Activated CD4-positive, alpha-beta T cell treated with anti-CD3 and anti-CD28 coated beads, Interleukin-2, amount 50 U/mL, for 24 hours (primary cell): ENCODE results near the gene TESK2.
A peak's percentile ranks its signal among the peaks of the same experiment; 100 is the strongest.
"Not testable (repeated sequence)": the region's sequence is repeated elsewhere in the genome, so short reads cannot be mapped to it uniquely, and the experiment has no call there.

Experiments
- DNase-seq, 2 donors: peaks; one replicate each; pipeline ENCODE4 v3.0.0-alpha.2; 2020; ENCODE audit warnings: low read depth in 1 of 2, low spot score in 1 of 2

The TESK2 gene

DNA sequence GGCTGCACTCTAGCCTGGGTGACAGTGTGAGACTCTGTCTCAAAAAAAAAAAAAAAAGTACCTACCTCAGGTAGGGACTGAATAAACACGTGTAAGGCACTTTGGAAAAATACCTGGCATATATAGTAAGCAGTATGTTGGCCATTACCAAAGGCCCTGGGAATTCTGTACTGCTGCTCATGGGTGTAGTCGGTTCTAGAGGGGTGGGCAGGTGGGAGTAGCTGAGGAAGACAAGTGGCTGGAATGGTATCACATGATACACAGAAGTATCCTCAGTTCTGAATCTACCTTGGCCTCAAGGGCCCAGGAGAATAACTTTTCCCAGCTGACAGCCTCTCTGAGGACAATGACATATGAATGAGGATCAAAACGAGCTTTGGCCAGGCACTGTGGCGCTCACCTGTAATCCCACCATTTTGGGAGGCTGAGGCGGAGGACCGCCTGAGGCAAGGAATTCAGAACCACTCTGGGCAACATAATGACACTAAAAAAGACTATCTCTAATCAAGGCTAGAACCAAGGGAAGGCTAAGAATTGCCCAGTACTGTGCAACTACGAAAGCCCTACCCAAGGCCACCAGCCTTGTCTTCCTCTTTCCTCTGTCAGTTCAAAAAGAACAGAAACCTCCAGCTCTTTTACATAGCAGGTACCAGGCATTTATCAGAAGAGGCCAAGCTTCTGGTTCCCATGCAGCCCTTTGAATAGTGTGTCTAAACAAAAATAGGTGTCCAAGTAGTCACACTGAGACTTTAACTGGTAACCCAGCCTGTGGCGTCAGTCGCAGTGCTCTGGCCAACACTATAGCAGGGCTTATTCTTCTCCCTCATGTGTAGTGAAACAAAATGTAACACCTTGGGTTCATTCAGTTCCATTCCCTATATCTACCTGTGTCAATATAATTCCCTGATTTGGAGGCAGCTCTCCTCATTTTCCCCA lies 19.3 kb upstream of the TESK2 start:
- DNase-seq = no peak

DNA sequence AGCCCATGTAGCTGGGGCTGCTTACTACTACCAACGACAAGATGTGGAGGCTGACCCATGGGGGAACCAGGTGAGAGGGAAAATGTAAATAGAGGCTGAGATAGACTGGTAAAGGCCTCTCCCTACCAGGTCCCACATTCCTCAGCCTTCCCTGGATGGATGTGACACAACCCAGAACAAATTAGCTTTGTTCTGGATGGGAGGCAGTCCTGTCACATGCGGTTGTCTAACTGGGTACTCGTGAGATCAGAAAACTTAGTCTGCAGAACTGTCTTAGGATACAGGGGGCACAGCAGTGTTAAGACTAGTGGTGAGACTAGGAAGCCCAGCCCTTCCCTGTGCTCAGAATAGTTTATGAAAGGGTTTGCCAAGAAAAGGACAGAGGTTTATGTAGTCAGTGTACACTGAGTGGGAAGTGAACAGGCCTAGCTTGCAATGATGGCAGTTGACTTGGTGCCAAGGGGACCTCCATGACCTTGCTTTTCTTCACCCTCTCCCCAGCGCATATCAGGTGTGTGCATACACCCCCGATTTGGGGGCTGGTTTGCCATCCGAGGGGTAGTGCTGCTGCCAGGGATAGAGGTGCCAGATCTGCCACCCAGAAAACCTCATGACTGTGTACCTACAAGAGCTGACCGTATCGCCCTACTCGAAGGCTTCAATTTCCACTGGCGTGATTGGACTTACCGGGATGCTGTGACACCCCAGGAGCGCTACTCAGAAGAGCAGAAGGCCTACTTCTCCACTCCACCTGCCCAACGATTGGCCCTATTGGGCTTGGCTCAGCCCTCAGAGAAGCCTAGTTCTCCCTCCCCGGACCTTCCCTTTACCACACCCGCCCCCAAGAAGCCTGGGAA lies 17.6 kb upstream of the TESK2 start:
- no peak for DNase-seq

DNA sequence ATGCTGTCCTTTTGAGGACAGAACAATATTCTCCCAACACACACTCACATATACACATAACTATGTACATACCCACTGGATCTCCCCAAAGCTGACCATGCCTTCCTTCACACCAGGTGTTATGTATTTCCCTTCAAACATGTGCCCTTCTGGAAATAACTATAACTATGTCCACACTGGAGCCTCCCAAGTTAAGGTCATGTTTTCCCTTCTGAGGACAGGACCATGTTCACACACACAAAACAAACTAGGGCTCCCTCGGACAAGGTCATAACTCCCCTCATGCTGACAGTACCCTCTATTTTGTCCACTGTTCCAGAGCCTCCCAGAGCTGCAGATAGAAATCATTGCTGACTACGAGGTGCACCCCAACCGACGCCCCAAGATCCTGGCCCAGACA lies 16.9 kb upstream of the TESK2 start:
- DNase-seq = no peak

DNA sequence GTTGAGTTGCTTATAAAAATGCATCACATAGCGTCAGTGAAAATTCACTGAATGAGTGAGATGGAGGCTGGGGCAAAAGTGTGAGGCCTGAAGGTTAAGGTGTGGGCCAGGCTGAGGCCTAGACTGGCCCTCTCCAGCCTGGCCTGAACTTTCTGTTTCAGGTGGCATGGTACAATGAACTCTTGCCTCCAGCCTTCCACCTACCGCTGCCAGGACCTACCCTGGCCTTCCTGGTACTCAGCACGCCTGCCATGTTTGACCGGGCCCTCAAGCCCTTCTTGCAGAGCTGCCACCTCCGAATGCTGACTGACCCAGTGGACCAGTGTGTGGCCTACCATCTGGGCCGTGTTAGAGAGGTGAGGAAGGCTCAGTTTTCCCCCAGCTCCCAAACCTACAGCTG lies 16.2 kb upstream of the TESK2 start:
- DNase-seq = no peak

DNA sequence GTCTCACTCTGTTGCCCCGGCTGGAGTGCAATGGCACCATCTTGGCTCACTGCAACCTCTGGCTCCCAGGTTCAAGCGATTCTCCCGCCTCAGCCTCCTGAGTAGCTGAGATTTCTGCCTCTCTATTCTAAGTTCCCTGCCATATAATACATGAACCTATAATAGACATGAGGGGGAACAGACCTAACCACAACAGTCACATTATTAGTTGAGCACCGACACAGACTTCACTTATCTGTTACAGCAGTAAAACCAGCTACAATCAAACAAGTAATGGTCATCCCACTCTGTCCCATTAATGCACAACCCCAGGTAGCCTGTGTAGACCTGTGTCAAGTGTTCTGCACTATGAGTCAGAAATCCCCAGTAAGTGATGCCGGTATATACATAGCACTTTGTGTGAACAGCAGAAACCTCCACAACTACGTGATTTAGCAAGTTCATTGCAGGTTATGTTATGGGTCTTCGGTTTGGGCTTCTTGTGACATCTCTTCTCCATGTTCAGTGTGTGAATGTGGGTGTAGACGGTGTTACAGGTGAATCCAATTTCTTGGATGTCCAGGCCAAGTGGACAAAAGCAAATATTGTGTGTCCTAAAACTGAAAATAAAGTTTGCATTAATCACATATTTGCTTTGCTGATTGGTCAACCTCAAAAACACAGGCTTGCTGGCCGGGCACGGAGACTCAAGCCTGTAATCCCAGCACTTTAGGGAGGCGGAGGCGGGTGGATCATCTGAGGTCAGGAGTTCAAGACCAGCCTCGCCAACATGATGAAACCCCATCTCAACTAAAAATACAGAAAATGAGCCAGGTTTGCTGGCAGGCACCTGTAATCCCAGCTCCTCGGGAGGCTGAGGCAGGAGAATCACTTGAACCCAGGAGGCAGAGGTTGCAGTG lies 12.7 kb upstream of the TESK2 start:
- DNase-seq = no peak

DNA sequence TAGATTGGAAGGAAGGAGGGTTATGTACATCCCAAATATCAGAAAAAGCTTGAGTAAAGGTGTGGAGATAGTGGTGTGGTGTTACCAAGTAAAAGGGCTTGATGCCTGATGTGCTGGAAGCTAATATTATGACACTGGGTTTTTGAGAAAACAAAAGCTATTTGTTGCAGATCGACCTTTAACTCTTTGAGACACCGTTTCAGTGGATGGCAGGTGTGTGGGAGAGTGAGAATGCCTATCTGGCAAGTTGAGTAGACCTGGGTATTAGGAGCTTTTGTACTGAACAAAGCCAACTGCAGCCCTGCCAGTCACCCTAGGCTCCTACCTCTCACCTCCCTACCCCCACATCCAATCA lies 10.5 kb upstream of the TESK2 start:
- no peak for DNase-seq

DNA sequence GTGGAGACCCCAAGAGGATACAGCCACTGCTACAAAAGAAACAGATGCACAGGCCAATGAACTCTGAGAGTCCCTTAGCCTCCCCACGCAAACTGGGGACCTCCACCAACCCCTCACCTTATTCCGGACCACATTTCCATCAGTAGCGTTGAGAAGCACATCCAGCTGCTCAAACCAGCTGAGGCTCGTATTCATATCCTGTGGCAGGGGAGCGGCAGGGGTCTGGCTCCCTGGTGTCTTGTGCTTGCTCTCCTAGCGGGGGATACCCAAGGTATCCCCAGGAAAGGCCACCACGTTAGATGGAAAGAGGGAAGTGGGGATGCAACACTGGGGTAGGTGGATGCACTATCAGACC lies 8.4 kb upstream of the TESK2 start:
- no peak for DNase-seq

DNA sequence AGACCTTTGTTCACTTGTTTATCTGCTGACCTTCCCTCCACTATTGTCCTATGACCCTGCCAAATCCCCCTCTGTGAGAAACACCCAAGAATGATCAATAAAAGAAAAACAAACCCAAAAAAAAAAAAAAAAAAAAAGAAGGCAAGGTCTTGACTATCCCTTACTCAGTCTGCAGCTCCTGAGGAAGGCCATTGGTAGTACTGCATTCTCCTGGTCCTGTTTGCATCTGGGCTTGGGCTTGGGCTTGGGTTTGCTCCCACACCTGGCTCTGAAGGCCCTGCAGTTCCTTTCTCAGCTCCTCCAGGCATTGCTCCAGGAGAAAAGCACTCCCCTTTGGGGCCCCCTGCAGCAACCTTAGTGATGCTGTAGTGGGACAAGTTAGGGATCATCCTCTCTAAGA lies 7.3 kb upstream of the TESK2 start:
- no peak for DNase-seq

DNA sequence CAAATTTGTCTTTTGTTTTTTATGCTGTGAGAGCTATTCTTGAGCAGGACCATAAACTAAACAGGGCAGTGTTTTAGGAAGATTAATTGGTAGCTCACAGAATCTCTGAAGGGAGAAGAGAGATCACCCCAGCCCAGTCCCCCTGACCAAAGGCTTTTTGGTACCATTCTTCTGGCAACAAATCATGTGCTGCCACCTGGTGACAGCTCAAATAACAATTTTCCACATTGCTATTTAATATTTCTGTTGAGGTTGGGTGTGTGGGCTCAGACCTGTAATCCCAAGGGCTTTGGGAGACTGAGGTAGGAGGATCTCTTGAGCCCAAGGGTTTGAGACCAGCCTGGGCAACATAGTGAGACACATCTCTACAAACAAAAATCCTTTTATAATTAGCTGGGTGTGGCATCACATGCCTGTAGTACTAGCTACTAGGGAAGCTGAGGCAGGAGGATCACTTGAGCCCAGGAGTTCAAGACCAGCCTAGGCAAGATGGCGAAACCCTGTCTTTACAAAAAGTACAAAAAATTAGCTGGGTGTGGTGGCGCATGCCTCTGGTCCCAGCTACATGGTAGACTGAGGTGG lies 2.2 kb upstream of the TESK2 start:
- peak in 1 of 2 donors; percentile 41 for DNase-seq

DNA sequence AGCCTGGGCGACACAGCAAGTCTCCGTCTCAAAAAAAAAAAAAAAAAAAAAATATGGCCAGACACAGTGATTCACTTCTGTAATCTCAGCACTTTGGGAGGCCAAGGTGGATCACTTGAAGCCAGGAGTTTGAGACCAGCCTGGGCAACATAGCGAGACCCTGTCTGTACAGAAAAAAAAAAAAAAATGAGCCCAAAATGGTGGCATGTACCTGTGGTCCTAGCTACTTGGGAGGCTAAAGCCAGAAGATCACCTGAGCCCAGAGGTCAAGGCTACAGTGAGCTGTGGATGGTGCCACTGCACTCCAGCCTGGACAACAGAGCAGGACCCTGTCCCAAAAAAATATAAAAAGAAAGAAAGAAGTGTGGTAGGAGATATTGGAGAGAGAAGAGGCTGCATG lies 1.7 kb upstream of the TESK2 start:
- DNase-seq = no peak

DNA sequence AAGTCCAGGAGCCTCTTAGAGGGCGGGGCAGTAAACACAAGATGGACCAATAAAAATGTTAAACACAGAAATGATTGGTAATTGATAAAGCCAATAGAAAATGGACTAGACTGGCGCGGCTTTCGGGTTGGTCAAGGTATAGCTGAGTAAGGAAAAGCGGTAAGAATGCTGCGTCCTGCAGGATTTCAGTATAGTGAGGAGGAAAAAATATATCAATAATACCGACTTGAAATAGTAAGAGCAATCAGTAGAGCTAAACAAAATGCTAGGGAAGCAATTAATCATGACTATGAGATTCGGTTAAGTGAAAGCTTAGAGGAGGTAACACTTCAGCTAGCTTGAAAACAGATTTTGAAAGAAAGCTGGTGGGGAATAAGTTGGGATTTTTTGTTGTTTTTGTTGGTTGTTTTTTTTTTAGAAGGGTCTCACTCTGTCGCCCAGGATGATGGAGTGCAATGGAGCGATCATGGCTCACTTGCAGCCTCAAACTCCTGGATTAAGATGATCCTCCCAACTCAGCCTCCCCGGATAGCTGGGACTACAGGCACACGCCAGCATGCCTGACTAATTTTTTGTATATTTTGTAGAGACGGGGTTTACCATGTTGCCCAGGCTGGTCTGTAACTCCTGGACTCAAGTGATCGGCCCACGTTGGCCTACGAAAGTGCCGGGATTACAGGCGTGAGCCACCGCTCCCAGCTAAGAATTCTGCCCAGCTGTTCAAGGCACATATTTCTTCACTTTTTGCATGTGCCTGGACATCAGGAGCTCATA lies 711 bp upstream of the TESK2 start:
- DNase-seq = no peak

DNA sequence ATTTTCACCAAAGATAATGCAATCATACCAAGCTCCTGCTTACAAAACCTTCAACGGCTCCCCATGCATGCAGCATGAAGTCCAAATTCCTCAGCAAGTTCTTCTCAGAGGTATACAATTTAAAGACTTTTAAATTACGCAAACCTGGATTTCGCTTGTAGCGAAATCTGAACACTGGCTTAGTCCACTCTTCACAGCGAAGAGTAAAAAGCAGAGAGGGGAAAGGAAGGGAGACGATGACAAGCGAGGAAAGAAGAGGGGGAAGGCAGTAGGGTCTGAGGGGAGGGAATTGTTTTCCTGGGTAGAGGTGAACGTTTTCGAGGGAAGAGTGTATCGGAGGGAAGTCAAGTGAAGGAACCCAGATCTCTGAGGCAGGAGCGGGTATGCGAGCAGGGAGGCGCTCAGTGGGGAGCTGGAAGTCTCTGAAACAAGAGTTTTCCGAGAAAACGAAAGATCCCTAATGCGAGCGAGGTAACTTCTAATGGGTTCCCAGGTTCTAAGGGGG lies 790 bp downstream of the TESK2 start:
- DNase-seq = no peak

DNA sequence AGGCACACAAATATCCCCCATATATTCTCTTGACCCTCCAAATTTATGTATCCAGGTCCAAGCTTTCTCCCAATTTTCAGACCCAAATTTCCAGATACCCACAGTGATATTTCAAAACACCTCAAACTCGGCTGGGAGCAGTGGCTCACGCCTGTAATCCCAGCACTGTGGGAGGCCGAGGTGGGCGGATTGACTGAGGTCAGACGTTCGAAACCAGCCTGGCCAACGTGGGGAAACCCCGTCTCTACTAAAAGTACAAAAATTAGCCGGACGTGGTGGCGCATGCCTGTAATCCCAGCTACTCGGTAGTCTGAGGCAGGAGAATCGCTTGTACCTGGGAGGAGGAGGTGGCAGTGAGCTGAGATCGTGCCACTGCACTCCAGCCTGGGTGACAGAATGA lies 1.6 kb downstream of the TESK2 start:
- not testable (repeated sequence) for DNase-seq

DNA sequence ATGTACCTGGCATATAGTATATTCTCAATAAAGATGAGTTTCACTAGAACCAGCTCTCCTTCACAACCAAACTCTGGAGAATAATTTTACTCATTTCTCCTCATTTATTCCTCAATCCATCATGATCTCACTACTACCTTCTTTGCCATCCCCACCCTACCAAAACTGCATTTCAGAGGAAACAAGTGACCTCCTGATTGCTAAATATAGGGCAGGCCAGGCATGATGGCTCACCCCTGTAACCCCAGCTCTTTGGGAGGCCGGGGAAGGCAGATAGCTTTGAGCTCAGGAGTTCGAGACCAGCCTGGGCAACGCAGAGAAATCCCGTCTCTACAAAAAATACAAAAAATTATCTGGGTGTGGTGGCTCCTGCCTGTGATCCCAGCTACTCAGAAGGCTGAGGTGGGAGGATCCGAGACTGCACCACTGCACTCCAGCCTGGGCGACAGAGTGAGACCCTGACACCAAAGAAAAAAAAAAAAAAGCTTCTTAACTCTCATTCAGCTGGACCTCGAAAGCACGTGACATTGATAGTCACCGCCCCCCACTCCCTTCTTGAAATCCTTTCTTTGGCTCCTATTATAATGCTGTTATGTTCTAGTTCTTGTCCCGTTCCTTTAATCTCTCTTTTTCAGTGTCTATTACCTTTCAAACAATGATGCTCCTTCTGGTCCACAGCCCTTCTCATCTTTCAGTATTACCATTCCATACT lies 2.1 kb downstream of the TESK2 start:
- DNase-seq = no peak

DNA sequence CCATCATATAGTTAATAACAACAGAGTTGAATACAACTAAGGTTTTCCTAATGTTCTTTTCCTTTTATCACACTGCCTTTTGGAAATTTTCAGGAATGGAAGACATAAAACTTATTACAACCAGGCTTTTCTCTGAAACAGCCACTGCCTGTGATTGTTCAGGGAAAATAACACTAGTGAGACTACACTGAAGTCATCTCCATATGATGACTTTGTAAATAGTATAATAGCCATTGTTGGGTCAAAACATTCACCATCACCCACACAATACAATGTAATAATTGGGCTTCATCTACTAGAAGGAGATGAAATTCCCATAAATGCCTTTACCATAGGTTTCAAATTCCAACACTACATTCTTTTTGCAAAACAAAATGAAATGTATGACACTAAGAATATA lies 5.0 kb downstream of the TESK2 start:
- no peak for DNase-seq

DNA sequence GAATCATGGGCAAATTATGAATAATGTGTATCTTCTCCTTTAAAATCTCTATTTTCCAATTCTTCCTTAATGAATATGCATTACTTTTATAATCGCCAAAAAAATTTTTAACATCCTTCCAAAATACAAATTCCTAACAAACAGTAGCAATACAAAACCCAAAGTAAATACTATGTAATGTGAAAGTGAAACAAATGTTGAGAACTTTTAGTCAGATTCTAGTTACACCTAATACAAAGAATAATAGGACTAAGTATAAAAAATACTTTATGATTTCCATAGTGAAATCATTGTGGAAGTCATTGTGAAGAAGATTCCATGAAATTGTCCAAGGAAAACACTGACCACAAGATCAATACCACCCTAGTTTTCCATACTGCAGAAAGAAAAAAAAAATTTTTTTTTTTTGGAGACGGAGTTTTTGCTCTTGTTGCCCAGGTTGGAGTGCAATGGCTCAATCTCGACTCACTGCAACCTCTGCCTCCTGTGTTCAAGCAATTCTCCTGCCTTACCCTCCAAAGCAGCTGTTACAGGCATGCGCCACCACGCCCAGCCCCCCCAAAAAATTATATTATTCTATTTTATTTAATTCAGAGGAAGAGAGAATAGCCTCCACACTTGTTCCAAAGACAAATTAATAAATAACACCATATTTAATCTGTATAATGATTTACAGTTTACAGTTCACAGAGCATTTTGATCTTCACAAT lies 11.8 kb downstream of the TESK2 start:
- DNase-seq = no peak

DNA sequence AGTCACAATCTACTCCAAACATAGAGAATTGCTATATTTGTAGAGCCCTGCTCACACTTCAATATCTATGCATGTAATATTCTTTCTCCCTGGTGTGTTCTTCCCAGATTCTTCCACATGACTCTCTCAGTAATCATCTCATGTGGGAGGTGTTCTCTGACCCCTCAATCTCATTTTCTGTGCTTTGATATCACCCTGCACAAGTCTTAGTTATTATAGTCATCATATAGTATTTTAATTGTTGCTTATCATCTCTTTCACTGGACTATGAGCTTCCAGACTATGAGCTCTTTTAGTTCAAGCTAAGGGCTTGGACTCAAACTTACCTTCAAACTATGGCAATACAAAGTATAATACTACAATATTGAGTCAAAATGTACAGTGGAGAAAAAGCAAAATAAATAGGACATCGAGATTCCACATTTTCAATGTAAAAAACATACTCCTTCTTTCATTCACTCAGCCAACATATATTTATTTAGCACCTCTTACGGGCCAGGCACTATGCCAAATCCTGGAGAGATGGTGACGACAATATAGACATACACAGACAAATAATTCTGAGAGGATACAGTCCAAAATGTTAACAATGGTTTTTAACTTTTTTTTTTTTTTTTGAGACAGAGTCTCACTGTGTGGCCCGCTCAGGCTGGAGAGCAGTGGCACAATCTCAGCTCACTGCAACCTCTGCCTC lies 12.7 kb downstream of the TESK2 start:
- no peak for DNase-seq

DNA sequence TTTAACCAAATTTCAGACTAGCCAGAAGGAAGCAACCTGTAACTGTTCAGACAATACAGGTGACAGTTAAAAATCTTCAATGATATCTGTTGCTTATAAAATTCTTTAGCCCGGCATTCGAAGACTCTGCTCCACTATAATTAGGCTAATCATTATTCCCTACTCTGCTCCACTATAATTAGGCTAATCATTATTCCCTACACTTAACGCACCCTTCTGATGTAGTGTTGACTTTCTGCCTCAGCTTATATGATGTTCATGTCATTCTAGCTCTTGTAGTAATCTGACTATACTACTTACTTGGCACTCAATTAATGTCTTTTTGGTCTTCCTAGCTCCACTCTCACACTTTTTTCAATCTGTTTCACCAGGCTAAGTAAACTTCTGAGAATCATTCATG lies 13.3 kb downstream of the TESK2 start:
- no peak for DNase-seq
